ENCODE results near the gene PPP6R3. TPM values are rescaled to one million over a fixed set of nuclear protein-coding genes. Genes with fewer than 3 reads are reported as not detected.
A peak's percentile ranks its signal among the peaks of the same experiment; 100 is the strongest.

The PPP6R3 gene
- total and polyA plus RNA-seq, 2 of the 13 experiments (the other 11 are each of a cell fraction or from before 2014, with no cell fraction given), result 41.2 to 83.4 TPM

DNA sequence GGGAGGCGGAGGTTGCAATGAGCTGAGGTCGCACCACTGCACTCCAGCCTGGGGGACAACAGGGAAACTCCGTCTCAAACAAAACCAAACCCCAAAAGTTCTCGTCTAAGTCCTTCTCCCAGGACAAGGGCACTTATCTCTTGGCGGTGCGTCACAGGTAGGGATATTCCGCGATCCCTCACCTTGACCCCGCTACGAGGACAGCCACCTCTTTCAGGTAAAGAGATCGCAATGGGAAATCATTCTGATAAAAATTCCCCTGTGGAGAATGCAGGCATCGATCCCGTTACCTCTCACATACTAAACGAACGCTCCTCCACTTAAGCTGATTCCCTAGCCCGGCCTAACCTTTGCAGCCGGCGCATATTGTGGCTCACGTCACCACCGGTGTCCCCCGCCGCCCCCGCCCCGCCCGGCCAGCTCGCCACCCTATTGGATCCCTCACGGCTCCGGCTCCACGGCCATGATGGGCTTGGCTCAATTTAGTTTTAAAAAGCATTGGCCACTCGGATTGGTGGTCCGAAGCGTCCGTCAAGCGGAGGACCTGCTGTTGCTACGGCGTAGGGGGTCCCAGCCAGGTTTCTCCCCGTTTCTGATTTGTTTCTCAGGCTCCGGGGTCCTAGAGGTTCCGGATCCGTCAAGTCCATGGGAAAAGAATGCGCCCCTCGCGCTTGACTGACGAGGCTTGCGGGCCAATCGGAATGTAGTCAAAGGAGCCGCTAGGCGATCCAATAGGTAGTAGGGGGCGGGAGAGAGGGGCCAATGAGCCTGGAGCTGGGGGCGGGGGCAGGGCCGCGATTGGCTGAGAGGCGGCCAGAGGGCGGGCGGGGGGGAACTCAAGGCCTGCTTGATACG, 439 bp upstream of the PPP6R3 start (continued):
- TF ChIP-seq KMT2B (CRISPR knock-in tag; IDR thresholded peaks at IDR 0.05), result peak; percentile 58; the same call in 1 of the 2 replicates
- no peak for TF ChIP-seq ZNF644 (CRISPR knock-in tag; IDR thresholded peaks at IDR 0.05; ENCODE audit: low read depth)
- peak; percentile 82 for TF ChIP-seq YY1 (IDR thresholded peaks at IDR 0.05; ENCODE audit: insufficient read depth, insufficient replicate concordance, low read depth, low read length)
- peak; percentile 20 for TF ChIP-seq CBX1 (IDR thresholded peaks at IDR 0.05; ENCODE audit: low read depth)
- peak; percentile 44; the same call in 1 of the 2 replicates for TF ChIP-seq ARNTL (CRISPR knock-in tag; IDR thresholded peaks at IDR 0.05)
- peak; percentile 76; the same call in 1 of the 2 replicates for TF ChIP-seq PHF21A (CRISPR knock-in tag; IDR thresholded peaks at IDR 0.05)
- TF ChIP-seq, protein P1, sequence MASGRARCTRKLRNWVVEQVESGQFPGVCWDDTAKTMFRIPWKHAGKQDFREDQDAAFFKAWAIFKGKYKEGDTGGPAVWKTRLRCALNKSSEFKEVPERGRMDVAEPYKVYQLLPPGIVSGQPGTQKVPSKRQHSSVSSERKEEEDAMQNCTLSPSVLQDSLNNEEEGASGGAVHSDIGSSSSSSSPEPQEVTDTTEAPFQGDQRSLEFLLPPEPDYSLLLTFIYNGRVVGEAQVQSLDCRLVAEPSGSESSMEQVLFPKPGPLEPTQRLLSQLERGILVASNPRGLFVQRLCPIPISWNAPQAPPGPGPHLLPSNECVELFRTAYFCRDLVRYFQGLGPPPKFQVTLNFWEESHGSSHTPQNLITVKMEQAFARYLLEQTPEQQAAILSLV (CRISPR knock-in tag; IDR thresholded peaks at IDR 0.05; ENCODE audit: borderline replicate concordance), result peak; percentile 50; the same call in 1 of the 2 replicates
- no peak for TF ChIP-seq YEATS4 (CRISPR knock-in tag; IDR thresholded peaks at IDR 0.05; ENCODE audit: borderline replicate concordance)
- no peak for TF ChIP-seq FOXM1 (CRISPR knock-in tag; IDR thresholded peaks at IDR 0.05)
- peak; percentile 83 for TF ChIP-seq ZNF430 (CRISPR knock-in tag; IDR thresholded peaks at IDR 0.05)
- peak; percentile 27; the same call in 1 of the 2 replicates for TF ChIP-seq NCOR1 (IDR thresholded peaks at IDR 0.05; ENCODE audit: borderline replicate concordance, low read length)
- TF ChIP-seq FOXA1 (IDR thresholded peaks at IDR 0.05), result no peak
- TF ChIP-seq FOXA1 (CRISPR knock-in tag; IDR thresholded peaks at IDR 0.05), result no peak
- peak; percentile 50; the same call in 1 of the 2 replicates for TF ChIP-seq ELF1 (CRISPR knock-in tag; IDR thresholded peaks at IDR 0.05)
- peak; percentile 69; the same call in 1 of the 2 replicates for TF ChIP-seq ZNF709 (CRISPR knock-in tag; IDR thresholded peaks at IDR 0.05)
- 0 out of 2 replicates have a peak, but pooled peaks have one; percentile 36 for TF ChIP-seq ZNF263 (CRISPR knock-in tag; IDR thresholded peaks at IDR 0.05)
- peak; percentile 86 for TF ChIP-seq ASH2L (IDR thresholded peaks at IDR 0.05; ENCODE audit: insufficient read length, low read depth, low read length)
- no peak; the same call in 1 of the 2 replicates for TF ChIP-seq ZMAT3 (CRISPR knock-in tag; conservative IDR thresholded peaks at IDR 0.05)
- TF ChIP-seq, protein P2, sequence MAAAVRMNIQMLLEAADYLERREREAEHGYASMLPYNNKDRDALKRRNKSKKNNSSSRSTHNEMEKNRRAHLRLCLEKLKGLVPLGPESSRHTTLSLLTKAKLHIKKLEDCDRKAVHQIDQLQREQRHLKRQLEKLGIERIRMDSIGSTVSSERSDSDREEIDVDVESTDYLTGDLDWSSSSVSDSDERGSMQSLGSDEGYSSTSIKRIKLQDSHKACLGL (CRISPR knock-in tag; IDR thresholded peaks at IDR 0.05), result peak; percentile 22; the same call in 1 of the 2 replicates
- peak; percentile 77; the same call in 1 of the 2 replicates for TF ChIP-seq MEF2D (CRISPR knock-in tag; IDR thresholded peaks at IDR 0.05)
- no peak; the same call in 1 of the 2 replicates for TF ChIP-seq ZNF121 (CRISPR knock-in tag; IDR thresholded peaks at IDR 0.05)
- 0 out of 2 replicates have a peak, but pooled peaks have one; percentile 29 for TF ChIP-seq ZFP36L1 (CRISPR knock-in tag; IDR thresholded peaks at IDR 0.05)
- no peak for TF ChIP-seq ZFP37 (CRISPR knock-in tag; IDR thresholded peaks at IDR 0.05; ENCODE audit: borderline replicate concordance)
- TF ChIP-seq NR2C2 (CRISPR knock-in tag; IDR thresholded peaks at IDR 0.05; ENCODE audit: borderline replicate concordance), result peak; percentile 56
- no peak; the same call in 1 of the 2 replicates for TF ChIP-seq ZNF782 (CRISPR knock-in tag; IDR thresholded peaks at IDR 0.05; ENCODE audit: borderline replicate concordance)
- TF ChIP-seq ZNF563 (CRISPR knock-in tag; IDR thresholded peaks at IDR 0.05), result 0 out of 2 replicates have a peak, but pooled peaks have one; percentile 14
- TF ChIP-seq PITX1 (CRISPR knock-in tag; IDR thresholded peaks at IDR 0.05), result peak; percentile 65; the same call in 1 of the 2 replicates
- TF ChIP-seq ZSCAN9 (CRISPR knock-in tag; IDR thresholded peaks at IDR 0.05; ENCODE audit: borderline replicate concordance), result no peak; the same call in 1 of the 2 replicates
- TF ChIP-seq BRD4 (CRISPR knock-in tag; IDR thresholded peaks at IDR 0.05), result no peak
- no peak for TF ChIP-seq ZNF773 (CRISPR knock-in tag; IDR thresholded peaks at IDR 0.05; ENCODE audit: borderline replicate concordance)
